NCI-H146 (cell line): ENCODE data around the gene TMED5.
"Not testable (repeated sequence)": the region's sequence is repeated elsewhere in the genome, so short reads cannot be mapped to it uniquely, and the experiment has no call there.

Source experiments
- DNase-seq: peaks from one replicate; lab custom pipeline; 2025; lab: John Stamatoyannopoulos, UW

The TMED5 gene

DNA sequence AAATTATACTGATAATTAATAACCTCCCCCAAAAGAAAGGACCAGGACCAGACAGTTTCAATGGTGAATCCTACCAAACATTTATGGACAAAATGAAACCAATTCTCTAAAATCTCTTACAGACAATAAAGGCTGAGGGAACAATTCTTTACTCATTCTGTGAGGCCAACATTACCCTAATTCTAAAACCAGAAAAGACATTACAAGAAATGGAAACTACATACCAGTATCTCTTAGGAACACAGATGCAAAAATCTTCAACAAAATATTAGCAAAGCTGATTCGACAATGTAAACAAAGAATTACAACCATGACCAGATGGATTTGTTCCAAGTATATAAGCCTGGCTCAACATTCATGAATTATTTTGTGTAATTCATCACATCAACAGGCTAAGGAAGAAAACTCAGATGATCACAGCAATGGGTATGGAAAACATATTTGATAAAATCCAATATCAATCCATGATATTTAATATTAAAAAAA, 8.6 kb downstream of the TMED5 start:
- no peak for DNase-seq

DNA sequence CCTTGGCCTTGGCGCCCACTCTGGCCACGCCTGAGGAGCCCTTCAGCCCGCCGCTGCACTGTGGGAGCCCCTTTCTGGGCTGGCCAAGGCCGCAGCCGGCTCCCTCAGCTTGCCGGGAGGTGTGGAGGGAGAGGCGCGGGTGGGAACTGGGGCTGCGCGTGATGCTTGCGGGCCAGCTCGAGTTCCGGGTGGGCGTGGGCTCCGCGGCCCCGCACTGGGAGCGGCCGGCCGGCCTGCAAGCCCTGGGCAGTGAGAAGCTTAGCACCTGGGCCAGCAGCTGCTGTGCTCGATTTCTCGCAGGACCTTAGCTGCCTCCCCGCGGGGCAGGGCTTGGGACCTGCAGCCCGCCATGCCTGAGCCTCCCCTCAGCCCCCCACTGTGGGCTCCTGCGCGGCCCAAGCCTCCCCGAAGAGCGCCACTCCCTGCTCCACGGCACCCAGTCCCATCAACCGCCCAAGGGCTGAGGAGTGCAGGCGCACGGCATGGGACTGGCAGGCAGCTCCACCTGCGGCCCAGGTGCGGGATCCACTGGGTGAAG, 10.0 kb downstream of the TMED5 start:
- DNase-seq = not testable (repeated sequence)

- no peak for DNase-seq
These were observed 13.2 kb downstream of the TMED5 start for GRCh38 chr1:93167006-93167405.

DNA sequence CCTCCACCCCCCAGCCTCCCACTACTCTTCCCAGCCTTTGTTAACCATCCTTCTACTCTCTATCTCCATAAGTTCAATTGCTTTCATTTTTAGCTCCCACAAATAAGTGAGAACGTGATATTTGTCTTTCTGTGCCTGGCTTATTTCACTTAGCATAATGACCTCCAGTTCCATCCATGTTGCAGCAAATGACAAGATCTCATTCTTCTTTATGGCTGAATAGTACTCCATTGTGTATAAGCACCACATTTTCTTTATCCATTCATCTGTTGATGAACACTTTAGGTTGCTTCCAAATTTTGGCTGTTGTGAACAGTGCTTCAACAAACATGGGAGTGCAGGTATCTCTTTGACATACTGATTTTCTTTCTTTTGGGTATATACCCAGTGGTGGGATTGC, 14.3 kb downstream of the TMED5 start:
- not testable (repeated sequence) for DNase-seq

- no peak for DNase-seq
These were observed 15.4 kb downstream of the TMED5 start for GRCh38 chr1:93164816-93165215.

DNA sequence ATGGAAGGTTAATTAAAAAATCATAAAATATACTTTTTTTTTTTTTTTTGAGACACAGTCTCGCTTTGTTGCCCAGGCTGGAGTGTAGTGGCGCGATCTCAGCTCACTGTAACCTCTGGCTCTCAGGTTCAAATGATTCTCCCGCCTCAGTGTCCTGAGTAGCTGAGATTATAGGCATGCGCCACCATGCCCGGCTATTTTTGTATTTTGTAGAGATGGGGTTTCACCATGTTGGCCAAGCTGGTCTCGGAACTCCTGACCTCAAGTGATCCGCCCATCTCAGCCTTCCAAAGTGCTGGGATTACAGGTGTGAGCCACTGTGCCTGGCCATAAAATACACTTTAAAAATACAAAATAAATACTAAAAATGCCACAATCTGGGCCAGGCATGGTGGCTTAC, 16.9 kb downstream of the TMED5 start:
- not testable (repeated sequence) for DNase-seq

- no peak for DNase-seq
These were observed 20.9 kb downstream of the TMED5 start for GRCh38 chr1:93159337-93159736.

DNA sequence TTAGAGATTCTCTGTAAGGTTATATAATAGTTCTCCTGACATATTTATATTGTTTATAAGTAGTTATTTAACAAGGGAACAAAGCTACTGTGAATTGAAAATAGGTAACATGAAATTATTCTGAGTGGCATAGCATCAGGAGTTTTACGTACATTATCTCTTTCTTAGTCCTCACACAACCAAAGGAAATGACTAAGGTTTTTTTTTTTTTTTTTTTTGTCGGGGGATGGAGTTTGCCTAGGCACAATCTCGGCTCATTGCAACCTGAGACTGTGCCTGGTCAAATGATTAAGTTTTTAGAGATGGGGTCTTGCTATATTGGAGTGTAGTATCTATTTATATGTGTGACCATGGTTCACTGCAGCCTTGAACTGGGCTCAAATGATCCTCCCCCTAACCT, 24.9 kb downstream of the TMED5 start:
- no peak for DNase-seq

GRCh38 chr1:93154898-93155297, 25.3 kb downstream of the TMED5 start:
- no peak for DNase-seq

- no peak for DNase-seq
These were observed 27.4 kb downstream of the TMED5 start for GRCh38 chr1:93152835-93153234.

DNA sequence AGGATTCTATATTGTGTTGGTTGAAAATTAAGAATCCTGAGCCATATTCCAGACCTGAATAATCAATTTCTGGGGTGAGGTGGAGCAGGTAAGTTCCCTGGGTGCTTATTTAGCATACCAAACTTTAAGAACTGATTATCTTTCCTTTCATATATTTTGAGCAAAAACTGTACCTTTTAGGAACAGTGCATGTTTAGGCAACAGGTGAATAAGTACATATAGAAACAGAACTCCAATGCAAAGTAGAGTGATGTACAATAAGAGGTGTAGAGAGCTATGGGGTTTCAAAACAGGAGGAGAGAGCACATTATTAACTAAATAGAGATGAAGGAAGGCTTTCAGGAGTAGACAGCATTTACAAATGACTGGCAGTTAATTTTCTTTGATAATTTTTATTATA, 28.7 kb downstream of the TMED5 start:
- no peak for DNase-seq

DNA sequence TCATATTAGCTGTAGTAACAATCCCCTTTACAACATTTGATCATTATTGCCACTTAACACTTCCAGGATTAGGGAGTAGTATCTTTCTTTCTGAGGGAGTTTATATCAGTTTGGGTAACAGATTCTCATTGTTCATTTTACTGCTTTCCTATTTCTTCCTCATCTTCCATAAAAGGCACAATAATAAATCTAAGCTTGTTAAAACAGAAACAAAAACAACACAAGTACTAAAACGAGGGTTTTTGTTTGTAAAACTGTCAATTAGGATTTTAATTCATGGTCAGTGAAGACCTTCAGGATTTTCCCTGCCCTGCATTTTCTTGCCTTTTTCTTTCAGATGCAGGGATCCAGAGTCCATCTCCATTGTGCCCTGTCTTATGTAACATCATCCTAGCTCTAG, 29.5 kb downstream of the TMED5 start:
- no peak for DNase-seq

DNA sequence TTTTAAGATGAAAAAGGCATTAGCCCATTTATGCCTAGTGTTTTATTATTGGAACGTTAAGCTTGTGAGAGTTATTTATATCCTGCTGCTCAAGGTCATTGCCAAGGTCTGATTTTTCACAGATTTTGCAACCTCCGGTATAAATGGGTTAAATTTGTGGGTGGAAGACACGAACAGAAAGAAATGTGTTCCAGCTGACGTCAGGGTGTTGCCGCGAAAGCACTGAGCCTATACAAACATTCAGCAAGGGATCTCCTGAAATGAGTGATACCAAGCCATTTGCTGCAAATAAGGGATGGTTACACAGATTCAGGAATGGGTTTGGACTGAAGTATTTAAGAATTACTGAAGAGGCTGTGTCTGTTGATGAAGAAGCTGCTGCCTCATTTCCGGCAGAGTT, 32.2 kb downstream of the TMED5 start:
- no peak for DNase-seq

- no peak for DNase-seq
These were observed 36.4 kb downstream of the TMED5 start for GRCh38 chr1:93143769-93144168.

DNA sequence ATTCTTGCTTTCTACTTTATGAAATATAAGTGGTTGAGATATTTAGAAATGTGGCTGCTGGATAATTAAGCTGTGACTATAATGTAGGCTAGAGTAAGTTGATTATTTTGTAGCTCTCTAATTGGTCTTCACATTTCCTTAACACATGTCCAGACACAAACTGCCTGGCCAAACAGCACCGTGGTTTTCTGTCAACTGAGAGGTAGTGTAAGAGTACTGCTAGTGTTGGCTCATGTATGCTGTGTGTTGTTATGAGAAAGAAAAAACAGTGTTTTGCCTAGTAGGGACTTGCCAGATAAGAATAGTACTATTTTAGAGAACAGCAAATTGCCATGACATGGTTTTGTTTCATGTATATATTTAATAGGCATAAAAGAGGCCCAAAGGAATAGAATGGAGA, 37.1 kb downstream of the TMED5 start:
- DNase-seq = no peak

DNA sequence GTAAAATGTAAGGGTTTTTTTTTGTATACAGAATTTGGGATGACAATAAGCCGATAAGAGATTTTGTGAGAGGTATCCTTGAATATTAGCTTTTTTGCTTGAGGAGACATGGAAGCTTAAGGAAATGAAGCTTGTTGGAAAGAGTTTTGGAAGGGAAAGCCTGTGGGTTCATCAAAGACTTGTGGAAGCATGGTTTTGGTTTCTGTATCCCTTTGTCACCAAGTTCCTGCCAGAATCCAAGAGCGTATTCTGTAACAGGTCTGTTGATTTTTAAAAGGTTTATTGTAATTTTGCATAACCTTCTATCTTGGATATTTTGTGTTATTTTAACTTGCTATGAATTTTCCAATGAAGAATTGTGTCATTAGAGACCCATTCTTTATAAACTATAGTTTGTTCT, 38.1 kb downstream of the TMED5 start:
- DNase-seq = no peak

- DNase-seq = no peak
These were observed 40.1 kb downstream of the TMED5 start for GRCh38 chr1:93140106-93140505.

DNA sequence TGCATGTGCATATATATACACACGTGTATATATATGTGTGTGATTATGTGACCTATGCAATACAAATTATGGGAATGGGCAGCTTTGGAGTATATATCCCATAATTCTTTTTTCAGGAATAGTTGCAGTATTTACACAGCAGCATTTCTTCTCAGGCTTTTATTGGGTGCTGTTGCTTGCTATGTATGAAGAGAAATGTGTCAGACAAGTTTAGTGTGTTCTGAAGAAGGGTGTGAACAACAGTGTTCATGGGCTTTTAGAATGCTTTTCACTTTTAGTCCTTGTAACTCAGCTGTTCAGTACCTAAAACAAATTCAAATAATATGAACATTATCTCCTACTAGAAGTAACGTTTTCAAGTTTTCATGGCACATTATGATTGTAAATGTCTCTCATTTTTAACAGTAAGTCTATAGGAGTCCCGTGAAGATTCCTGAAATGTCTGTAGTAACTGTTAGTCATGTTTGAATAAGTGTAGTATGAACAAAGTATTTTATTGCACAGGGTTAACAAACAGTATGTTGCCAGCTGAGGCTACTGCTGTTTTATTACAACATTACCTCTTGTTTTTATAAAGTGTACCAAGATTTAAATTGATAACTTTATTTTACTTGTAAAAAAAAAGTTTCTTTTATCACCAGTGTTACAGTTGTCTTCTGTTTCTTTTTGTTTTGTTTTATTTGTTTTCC, 42.5 kb downstream of the TMED5 start:
- DNase-seq = no peak

- DNase-seq = no peak
These were observed 43.8 kb downstream of the TMED5 start for GRCh38 chr1:93136445-93136844.

DNA sequence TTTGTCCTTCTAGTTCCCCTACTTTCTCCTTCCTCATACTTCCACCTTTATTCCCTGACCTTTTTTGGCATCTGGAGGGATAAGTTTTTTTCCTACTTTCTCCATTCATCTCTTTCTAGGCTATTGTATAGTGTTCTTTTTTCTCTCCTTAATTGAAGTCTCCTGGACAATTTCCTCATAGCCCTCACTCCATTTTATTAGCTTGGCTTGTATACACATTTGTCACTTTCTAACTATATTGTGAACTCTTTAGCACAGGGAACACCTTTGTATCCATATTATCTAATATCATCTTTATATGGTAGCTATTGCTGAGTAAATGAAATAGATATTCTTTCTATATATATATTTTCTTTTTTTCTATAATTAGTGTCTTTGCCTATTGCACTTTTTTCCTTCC, 47.6 kb downstream of the TMED5 start:
- DNase-seq = no peak

DNA sequence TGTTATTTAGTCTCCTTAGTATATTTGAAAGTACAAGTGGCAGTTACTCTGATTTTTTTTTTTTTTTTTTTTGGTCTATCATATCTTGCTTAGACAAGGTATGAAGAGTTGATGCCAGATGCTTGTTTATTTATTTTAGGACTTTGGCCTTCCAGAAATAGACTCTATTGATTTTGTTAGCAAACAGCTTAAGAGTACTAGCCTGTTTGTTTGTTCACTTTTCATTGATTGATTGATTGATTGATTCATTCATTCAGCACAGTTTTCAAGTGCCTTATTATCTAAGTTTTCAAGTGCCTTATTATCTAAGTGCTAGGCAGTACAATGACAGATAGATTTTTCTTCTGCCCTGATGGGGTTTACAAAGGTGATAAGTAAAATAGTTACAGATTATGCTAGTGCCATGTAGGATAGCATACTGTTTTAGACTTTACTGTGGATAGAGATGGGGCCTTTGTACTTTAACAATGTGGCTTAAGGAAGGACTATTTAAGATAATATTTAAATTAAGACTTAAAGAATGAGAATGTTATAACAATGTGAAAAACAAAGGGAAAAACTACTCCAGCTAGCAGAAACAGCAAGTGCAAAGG, 50.6 kb downstream of the TMED5 start:
- DNase-seq = peak; percentile 18

DNA sequence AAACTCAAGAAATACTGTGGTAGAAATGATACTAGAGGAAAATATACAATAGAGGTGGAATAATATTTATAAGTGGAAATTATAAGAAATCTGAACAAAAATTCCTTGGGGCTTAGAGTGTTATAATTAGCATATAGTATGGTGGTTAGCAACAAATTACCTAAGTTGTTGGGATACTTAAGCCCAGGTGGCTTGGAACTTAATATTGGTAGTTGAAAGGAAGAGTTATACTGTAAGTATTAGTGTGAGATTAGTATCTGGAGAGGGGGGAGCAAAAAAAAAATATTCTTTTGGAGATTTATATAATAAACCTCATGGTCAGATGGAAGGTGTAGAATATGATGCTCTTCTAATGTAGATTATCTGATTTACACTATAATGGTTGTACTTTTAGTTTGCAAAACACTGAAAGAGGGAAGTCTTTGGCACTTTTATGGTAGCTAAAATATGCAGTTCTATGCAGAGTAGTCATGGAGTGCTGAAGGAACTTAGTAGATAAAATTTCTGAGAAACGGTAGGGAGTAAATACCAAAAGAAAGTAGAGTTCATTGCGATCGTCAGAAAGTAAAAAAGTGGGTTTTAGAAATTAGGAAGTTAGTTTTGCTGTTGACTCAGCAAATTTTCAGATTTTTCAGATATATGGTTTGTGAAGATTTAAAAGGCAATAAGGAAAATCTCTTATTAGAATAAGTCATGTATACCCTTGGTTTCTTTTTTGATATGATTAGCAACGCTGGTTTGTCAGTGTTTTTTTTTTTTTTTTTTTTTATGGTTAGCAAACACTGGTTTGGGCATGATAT, 55.5 kb downstream of the TMED5 start:
- DNase-seq = no peak
